NCI-H446 (cell line): ENCODE measurements around the gene ABTB1.
"Not testable (repeated sequence)": the region's sequence is repeated elsewhere in the genome, so short reads cannot be mapped to it uniquely, and the experiment has no call there.

Experiments
- DNase-seq, 2 experiments: peaks; one replicate each; lab custom pipeline; 2025; lab: John Stamatoyannopoulos, UW

The ABTB1 gene

GRCh38 chr3:127671523-127672428, 976 bp upstream of the ABTB1 start:
- no peak for DNase-seq

GRCh38 chr3:127673191-127674100, 694 bp downstream of the ABTB1 start:
- peak in 1 of 2 experiments; percentile 43 for DNase-seq

- DNase-seq, result no peak
These were observed 1.5 kb downstream of the ABTB1 start for GRCh38 chr3:127674101-127674721.

GRCh38 chr3:127674790-127675189, 2.0 kb downstream of the ABTB1 start:
- DNase-seq, result no peak

GRCh38 chr3:127675651-127676391, 3.1 kb downstream of the ABTB1 start:
- no peak for DNase-seq

GRCh38 chr3:127676456-127676855, 3.7 kb downstream of the ABTB1 start:
- no peak for DNase-seq

- DNase-seq, result no peak
These were observed 4.2 kb downstream of the ABTB1 start for GRCh38 chr3:127676921-127677351.

- DNase-seq, result no peak
These were observed 5.0 kb downstream of the ABTB1 start for GRCh38 chr3:127677541-127678314.

GRCh38 chr3:127678315-127678599, 5.5 kb downstream of the ABTB1 start:
- no peak for DNase-seq

- no peak for DNase-seq
These were observed 6.1 kb downstream of the ABTB1 start for GRCh38 chr3:127678611-127679533.

- no peak for DNase-seq
These were observed 6.9 kb downstream of the ABTB1 start for GRCh38 chr3:127679534-127680145.

- no peak for DNase-seq
These were observed 7.5 kb downstream of the ABTB1 start for GRCh38 chr3:127680146-127680661.

- no peak for DNase-seq
These were observed 8.1 kb downstream of the ABTB1 start for GRCh38 chr3:127680798-127681221.

GRCh38 chr3:127682175-127682554, 9.4 kb downstream of the ABTB1 start:
- DNase-seq, result not testable (repeated sequence)

GRCh38 chr3:127682561-127682960, 9.8 kb downstream of the ABTB1 start:
- DNase-seq, result no peak

GRCh38 chr3:127684871-127685707, 12.3 kb downstream of the ABTB1 start:
- DNase-seq, result no peak

- DNase-seq, result no peak
These were observed 13.2 kb downstream of the ABTB1 start for GRCh38 chr3:127685708-127686511.
